Lower lobe of right lung (tissue), 2 donors: ENCODE measurements around the gene COQ10B. TPM values are rescaled to one million over a fixed set of nuclear protein-coding genes. Genes with fewer than 3 reads are reported as not detected.
"Not testable (repeated sequence)": the region's sequence is repeated elsewhere in the genome, so short reads cannot be mapped to it uniquely, and the experiment has no call there.

Experiments used
- ATAC-seq, 2 donors: fragments of 200-7000 bp; cut with Tn5 transposase; one replicate each; pipeline ENCODE4 v1.9.1; 2020 to 2022; ENCODE audit warnings: mild to moderate bottlenecking in 2 of 2, moderate library complexity in 2 of 2
- DNase-seq: peaks from one replicate; pipeline ENCODE4 v3.0.0-alpha.2; 2020
- H3K27ac ChIP-seq: fragments of 200-600 bp; one replicate; pipeline ENCODE4 v1.8.0; 2022
- H3K27me3 ChIP-seq: fragments of 200-600 bp; one replicate; pipeline ENCODE4 v1.8.0; 2022; ENCODE audit warnings: low read depth
- H3K36me3 ChIP-seq: fragments of 200-600 bp; one replicate; pipeline ENCODE4 v1.8.0; 2022; ENCODE audit warnings: mild to moderate bottlenecking
- H3K4me1 ChIP-seq: fragments of 200-600 bp; one replicate; pipeline ENCODE4 v1.8.0; 2022
- H3K4me3 ChIP-seq: fragments of 200-600 bp; one replicate; pipeline ENCODE4 v1.8.0; 2022; ENCODE audit warnings: mild to moderate bottlenecking
- H3K9me3 ChIP-seq: fragments of 200-600 bp; one replicate; pipeline ENCODE4 v1.8.0; 2022
- CTCF ChIP-seq: fragments of 200-600 bp; IDR thresholded peaks from one replicate; pipeline ENCODE4 v1.8.0; 2022; ENCODE audit warnings: antibody characterized with exemption, mild to moderate bottlenecking
- intact Hi-C: fragments of 100-400 bp; cut with DNase I; formaldehyde crosslinking; loops from one replicate; pipeline ENCODE4 v1.11.0; 2022
- total RNA-seq: library from RNA; stranded (reverse); fragmentation: NEBNext Ultra II Directional; extraction: Animal tissue kit (Norgen Biotek cat#: 25700); gene quantifications from one replicate; pipeline ENCODE4 v1.2.1, GENCODE V29; 2021
- donor health status: DM: no; HTN: yes; CAD: no; lungs with severe emphysema.

COQ10B gene
- total RNA-seq, 1 donor from 2014 or later, result 24.3 TPM

- no peak overlapping the region for H3K4me3 ChIP-seq
- DNase-seq (no peak), ATAC-seq (no peak)
- H3K27ac ChIP-seq, result no peak overlapping the region
- no peaks in the 10 kb centered on the region for H3K27me3 ChIP-seq
- no peaks in the 10 kb centered on the region for H3K36me3 ChIP-seq
- no peak for TF ChIP-seq CTCF
- H3K4me1 ChIP-seq, result peaks cover 21% of the 10 kb centered on the region
- intact Hi-C loops, result no loop called here
- H3K9me3 ChIP-seq, result no peaks in the 10 kb centered on the region
These were observed 16.0 kb upstream of the COQ10B start for GRCh38 chr2:197437380-197437779.

GRCh38 chr2:197442857-197443256 lies 10.5 kb upstream of the COQ10B start:
- Histone ChIP-seq H3K9me3 (no peaks in the 10 kb centered on the region), H3K4me1 (peaks cover 10% of the 10 kb centered on the region), H3K36me3 (no peaks in the 10 kb centered on the region), H3K27me3 (no peaks in the 10 kb centered on the region), H3K4me3 (no peak overlapping the region), H3K27ac (peak overlapping the region; percentile 6)
- DNase-seq (no peak), ATAC-seq (peak; percentile 73 to 78)
- intact Hi-C loops, result no loop called here
- no peak for TF ChIP-seq CTCF

- no peak for TF ChIP-seq CTCF
- H3K4me3 ChIP-seq, result no peak overlapping the region
- ATAC-seq (no peak), DNase-seq (no peak)
- no peaks in the 10 kb centered on the region for H3K9me3 ChIP-seq
- H3K27ac ChIP-seq, result no peak overlapping the region
- H3K4me1 ChIP-seq, result peaks cover 10% of the 10 kb centered on the region
- intact Hi-C loops, result no loop called here
- H3K36me3 ChIP-seq, result no peaks in the 10 kb centered on the region
- no peaks in the 10 kb centered on the region for H3K27me3 ChIP-seq
These were observed 7.6 kb upstream of the COQ10B start for GRCh38 chr2:197445746-197446145.

GRCh38 chr2:197446844-197447243 lies 6.5 kb upstream of the COQ10B start:
- peaks cover 10% of the 10 kb centered on the region for H3K4me1 ChIP-seq
- H3K36me3 ChIP-seq, result no peaks in the 10 kb centered on the region
- intact Hi-C loops, result no loop called here
- no peak overlapping the region for H3K27ac ChIP-seq
- no peak for TF ChIP-seq CTCF
- no peaks in the 10 kb centered on the region for H3K27me3 ChIP-seq
- H3K4me3 ChIP-seq, result no peak overlapping the region
- no peak for DNase-seq
- no peaks in the 10 kb centered on the region for H3K9me3 ChIP-seq
- ATAC-seq, result no peak

- H3K4me3 ChIP-seq, result peak overlapping the region; percentile 18
- no peaks in the 10 kb centered on the region for H3K36me3 ChIP-seq
- no peaks in the 10 kb centered on the region for H3K9me3 ChIP-seq
- H3K4me1 ChIP-seq, result peaks cover 16% of the 10 kb centered on the region
- H3K27me3 ChIP-seq, result no peaks in the 10 kb centered on the region
- DNase-seq, result peak; percentile 63
- no peak overlapping the region for H3K27ac ChIP-seq
- intact Hi-C loops, result no loop called here
- no peak for ATAC-seq
- no peak for TF ChIP-seq CTCF
These were observed 2.9 kb upstream of the COQ10B start for GRCh38 chr2:197450465-197450864.

GRCh38 chr2:197450935-197451358 lies 2.4 kb upstream of the COQ10B start:
- H3K4me3 ChIP-seq, H3K27me3 ChIP-seq, ATAC-seq, H3K27ac ChIP-seq, DNase-seq, intact Hi-C loops, H3K36me3 ChIP-seq, H3K9me3 ChIP-seq: not testable (repeated sequence)
- H3K4me1 ChIP-seq, result peaks cover 16% of the 10 kb centered on the region
